ENCODE results near the gene DBP.
A peak's percentile ranks its signal among the peaks of the same experiment; 100 is the strongest.

The DBP gene

GRCh38 chr19:48606463-48607358, 30.5 kb downstream of the DBP start, which contains the start of gene SPACA4:
TSS of gene SPACA4 (plus strand) at chr19:48606742. CDS start at chr19:48606979, 237 bp downstream.
- DNase-seq: no peak

- DNase-seq: no peak
These were observed 33.3 kb downstream of the DBP start for GRCh38 chr19:48603850-48604249.

DNA sequence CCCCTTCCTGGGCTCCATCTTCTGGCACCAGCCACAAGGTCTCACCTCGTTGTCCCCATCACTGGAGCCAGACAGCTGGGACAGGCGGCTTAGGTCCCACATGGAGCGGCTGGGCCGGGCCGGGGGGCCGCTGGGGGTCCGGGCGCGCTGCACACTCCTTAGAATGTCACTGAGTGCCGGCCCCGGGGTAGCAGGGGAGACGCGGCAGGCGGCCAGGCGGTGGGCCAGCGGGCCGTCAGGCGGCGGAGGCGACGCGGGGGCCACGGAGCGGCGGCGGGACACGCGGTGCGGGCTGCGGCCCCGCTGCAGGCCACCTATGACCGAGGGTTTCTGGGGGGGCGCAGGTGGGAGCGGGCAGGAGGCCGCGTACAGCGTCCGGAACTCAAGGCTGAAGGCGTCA, 33.7 kb downstream of the DBP start:
- DNase-seq: no peak

DNA sequence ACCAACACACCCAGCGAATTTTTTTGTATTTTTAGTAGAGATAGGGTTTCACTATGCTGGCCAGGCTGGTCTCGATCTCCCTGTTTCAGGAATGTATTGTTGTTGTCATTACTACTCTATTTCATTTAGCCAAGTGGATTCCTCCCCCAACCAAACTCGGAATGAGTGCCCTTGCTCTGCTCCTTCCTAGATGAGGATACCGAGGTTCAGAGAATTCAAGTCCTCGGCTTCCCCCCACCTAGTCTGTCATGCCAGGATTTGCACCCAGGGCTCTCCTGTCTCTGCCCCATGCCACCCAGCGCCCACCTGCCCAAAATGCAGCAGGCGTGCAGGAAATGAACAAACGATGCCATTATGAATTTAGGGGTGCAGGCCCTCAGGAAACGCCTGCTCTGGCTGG, 34.2 kb downstream of the DBP start:
- DNase-seq: no peak

DNA sequence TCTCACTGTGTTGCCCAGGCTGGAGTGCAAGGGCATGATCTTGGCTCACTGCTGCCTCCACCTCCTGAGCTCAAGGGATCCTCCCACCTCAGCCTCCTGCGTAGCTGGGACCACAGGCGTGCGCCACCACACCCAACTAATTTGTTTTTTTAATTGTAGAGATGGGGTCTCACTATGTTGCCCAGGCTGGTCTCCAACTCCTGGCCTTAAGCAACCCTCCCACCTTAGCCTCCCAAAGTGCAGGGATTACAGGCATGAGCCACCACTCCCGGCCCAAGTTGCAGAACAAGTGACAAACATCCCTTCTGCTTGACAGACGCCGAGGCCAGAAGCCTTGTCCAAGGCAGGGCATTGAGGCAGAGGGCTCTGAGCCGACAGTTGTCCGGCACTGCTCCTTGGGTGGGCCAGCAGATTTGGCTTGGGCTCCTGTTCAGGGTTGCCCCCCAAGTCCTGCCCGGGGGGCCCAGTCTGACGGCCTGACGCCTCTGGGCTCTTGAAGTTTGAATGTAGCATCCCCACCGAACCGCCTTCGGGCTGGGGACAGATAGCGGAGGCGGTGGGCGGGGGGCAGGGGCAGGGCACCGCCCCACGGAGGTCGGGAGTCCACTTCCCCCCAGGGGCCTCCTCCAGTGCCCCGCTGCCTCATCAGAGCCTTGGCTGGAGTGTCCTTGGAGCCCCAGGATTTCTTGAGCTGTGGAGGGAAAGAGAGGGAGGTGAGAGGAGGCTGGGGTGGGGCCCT, 36.3 kb downstream of the DBP start:
- DNase-seq: no peak

DNA sequence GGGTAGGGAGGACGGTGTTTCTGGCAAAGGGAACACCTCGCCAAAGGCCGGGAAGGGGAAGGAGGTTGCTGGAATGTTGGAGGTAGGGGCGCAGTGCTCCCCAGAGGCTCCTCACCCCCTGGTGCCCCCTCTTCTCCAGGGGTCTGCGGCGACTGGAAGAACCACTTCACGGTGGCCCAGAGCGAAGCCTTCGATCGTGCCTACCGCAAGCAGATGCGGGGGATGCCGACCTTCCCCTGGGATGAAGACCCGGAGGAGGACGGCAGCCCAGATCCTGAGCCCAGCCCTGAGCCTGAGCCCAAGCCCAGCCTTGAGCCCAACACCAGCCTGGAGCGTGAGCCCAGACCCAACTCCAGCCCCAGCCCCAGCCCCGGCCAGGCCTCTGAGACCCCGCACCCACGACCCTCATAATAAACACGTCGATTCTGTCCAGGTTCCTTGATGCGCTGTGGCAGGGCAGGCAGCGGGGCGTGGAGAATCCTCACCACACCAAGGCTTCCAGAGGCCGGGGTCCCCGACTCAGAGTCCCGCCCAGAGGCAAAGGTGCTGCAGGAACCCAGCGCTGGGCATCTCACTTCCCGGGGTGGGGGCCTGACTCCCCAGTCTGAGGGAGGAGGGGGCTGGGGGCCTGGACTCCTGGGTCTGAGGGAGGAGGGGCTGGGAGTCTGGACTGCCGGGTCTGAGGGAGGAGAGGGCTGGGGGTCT, 38.0 kb downstream of the DBP start:
- DNase-seq: no peak

DNA sequence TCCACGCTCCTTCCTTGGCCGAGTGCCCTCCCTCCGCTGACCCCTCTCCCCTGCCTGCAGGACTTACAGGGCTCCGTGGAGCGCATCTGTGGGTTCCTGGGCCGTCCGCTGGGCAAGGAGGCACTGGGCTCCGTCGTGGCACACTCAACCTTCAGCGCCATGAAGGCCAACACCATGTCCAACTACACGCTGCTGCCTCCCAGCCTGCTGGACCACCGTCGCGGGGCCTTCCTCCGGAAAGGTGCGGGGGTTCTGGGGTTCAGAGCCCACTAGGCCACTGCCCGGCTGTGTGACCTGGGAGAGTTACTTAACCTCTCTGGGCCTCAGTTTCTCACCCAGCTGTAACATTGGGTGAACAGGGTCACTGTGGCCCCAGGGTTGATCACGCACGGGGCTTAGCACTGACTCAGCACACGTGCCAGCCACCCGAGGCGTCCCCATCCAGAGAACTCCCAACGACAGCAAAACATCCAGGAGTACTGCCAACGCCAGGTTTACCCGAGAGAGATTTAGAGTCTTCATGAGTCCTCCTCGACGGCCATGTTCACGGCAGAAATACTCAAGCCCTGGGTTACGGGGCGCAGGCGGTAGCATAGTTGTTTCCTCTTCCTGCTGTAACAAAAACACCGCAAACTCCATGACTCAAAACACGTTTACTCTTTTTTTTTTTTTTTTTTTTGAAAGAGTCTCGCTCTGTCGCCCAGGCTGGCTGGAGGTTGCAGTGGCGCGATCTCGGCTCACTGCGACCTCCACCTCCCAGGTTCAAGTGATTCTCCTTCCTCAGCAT, 40.3 kb downstream of the DBP start:
- no peak for DNase-seq

DNA sequence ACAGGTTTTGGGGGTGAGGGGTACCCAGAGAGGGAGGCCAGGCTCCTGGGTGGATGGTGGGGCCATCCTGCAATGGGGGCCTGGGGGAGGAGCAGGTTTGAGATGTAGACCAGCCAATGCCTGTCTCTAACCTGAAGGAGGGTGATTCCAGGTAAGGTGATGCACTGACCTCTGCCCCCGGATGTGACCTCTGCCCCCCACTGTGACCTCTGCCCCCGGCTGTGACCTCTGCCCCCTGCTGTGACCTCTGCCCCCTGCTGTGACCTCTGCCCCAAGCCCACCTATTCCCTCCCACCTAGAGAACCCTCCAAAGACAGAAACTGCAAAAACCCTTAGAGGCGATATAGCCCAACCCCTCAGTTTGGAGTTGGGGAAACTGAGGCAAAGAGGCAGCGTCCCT, 40.9 kb downstream of the DBP start:
- DNase-seq: no peak

DNA sequence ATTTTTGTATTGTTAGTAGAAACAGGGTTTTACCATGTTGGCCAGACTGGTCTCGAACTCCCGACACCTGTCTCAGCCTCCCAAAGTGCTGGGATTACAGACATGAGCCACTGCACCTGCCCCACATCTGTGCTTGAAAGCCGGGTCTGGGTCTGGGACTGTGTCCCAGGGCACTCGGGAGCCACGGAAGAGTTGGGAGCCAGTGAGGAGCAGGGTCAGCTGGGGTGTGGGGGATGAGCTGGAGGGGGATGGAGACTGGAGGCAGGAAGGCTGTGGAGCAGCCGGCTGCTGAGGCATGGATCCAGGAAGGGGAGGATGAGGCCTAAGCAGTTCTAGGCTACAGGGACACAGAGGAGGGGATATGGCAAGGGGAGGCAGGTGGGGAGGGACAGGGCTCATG, 41.3 kb downstream of the DBP start:
- DNase-seq: no peak

DNA sequence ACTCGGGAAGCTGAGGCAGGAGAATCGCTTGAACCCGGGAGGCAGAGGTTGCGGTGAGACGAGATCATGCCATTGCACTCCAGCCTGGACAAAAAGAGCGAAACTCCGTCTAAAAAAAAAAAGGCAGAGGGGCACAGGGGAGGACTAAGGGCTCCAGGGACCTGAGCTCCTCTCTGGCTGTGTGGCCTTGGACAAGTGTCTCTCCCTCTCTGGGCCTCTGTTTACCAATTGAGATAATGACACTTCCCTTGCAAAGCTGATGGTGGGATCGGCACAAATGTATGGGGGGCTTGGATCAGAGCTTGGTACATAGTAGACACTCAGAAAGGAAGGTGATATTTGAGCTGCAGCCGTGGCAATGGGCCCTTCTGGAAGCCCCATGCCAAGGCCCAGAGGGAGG, 42.0 kb downstream of the DBP start:
- DNase-seq: no peak

- DNase-seq: no peak
These were observed 46.2 kb downstream of the DBP start for GRCh38 chr19:48591021-48591420.

- peak; percentile 82 for DNase-seq
These were observed 48.3 kb downstream of the DBP start for GRCh38 chr19:48588670-48589401.

GRCh38 chr19:48587387-48587786, 49.8 kb downstream of the DBP start:
- DNase-seq: no peak

- DNase-seq: no peak
These were observed 55.0 kb downstream of the DBP start for GRCh38 chr19:48582168-48582567.
